ENCODE data around the gene KCNJ2.

GRCh38 chr17:70124723-70125122 is 44.6 kb upstream of the KCNJ2 start:
- TF ChIP-seq CTCF (conservative IDR thresholded peaks at IDR 0.05 in 1 of 2, IDR thresholded peaks at IDR 0.05 in 1 of 2; ENCODE audit: extremely low read depth in 1 of 2, insufficient read depth in 1 of 2, low read depth in 1 of 2, low read length in 2 of 2), result no peak
- TF ChIP-seq EZH2 (IDR thresholded peaks at IDR 0.05; ENCODE audit: borderline replicate concordance, low read length), result no peak
